Measurements from ENCODE around the gene SULT4A1. TPM values are rescaled to one million over a fixed set of nuclear protein-coding genes. Genes with fewer than 3 reads are reported as not detected.

SULT4A1 gene, protein sequence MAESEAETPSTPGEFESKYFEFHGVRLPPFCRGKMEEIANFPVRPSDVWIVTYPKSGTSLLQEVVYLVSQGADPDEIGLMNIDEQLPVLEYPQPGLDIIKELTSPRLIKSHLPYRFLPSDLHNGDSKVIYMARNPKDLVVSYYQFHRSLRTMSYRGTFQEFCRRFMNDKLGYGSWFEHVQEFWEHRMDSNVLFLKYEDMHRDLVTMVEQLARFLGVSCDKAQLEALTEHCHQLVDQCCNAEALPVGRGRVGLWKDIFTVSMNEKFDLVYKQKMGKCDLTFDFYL
- total RNA-seq, result not detected

DNA sequence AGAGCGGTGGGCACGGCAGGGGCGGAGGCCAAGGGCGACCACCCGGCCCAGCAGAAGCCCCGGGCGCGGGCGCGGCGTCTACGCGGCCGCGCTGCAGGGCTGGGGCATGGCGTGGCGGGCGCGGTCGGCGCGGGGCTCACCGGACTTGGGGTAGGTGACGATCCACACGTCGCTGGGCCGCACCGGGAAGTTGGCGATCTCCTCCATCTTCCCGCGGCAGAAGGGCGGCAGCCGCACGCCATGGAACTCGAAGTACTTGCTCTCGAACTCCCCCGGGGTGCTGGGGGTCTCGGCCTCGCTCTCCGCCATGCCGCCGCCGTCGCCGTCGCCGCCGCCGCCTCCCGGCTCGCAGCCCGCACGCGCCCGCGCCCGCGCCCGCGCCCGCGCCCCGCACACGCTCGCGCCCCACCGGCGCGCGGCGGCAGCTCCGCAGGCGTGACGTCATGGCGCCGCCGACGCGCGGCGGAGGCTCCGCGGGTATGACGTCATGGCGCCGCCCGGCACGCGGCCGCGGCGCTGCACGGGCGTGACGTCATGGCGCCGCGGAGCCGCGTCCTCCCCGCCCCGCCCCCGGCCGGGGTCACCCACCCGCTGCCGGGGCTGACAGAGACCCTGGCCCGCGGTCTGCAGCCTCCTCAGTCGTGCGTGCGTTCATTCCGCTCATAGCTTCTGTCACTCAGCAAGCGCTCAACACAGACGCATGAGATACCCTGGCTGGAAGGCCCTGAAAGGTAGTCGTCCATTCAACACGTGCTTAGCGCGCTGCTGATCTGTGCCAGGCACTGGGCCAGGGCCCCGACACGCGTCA is at the start of gene SULT4A1:
TSS of gene SULT4A1 (minus strand) at position 440 of the 808 bp plus-strand sequence. CDS start at position 309, 131 bp downstream.

DNA sequence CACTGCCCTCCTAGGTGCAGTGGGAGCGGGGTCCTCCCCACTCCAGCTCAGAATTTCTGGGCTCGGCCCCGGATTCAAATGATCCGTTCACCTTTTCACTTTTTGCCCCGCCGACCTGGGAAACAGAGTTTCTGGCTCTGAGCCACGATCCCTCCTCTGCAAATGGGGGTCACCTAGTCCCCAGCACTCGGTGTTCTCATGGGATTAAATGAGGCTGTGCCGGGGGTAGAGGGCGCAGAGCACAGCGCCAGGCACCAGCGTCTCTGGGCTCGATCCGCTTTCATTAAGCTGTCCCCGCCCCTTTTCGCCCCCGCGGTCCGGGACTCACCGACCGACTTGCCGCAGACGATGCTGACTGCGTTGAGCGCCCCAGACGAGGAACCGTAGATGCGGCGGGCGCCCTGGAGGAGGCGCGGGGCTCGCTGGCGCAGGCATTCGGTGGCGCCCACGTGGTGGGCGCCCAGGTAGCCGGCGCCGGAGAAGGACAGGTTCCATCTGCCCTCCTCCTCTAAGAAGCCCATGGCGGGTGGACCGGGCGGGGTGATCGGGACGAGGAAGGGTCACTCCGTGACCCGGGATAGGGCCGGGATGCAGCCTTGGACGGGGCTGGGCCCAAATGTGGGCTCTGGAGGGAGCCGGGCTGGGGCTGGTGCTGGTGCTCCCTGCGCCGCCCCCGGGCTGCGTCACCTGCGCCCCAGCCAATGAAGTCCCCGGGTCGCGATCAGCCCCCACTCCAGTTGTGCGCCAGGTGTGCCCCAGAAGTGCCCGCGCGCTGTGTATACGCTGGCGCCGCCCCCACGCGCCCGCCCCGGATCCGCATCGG is 29.3 kb upstream of the SULT4A1 start, which contains the start of gene PNPLA5:
TSS of gene PNPLA5 (minus strand) at position 654 of the 823 bp plus-strand sequence. CDS start at position 521, 133 bp downstream.

DNA sequence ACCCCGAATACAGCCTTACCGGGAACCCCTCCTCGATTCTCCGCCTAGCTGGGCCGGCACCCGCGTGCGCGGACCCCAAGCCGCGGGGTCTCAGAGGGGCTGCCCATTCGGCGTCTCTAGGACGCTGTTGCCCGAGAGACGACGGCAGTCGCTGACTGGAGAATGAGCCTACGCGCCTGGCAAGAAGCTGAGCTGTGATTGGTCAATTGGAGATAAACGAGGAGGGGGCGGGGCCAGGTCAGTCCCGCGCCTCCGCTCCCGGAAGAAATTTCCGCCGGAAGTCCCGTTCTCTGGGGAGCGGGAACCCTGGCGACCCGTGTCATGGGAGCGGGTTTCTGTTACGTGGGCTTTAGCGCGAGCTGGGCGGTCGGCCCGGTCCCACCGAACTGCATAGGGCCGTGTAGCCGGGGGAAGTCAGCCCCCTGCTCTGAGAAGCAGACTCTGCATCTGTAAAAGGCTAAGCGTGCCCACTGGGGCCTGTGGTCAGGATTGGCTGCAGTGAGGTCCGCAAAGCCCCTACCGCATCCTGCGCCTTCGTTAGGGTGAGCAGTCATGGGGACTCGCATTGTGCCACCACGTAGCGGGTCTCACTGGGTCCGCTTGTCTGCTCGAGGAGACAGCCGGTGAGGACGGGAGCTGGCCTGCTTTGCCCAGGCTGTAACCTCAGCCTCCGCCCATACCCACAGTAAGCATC is 50.0 kb downstream of the SULT4A1 start, which contains the start of gene EFCAB6:
TSS of gene EFCAB6 (minus strand) at position 157 of the 694 bp plus-strand sequence. CDS start 29,987 bp downstream, outside the sequence.

Small RNAs within 50 kb of the gene (small RNA-seq; reads per million reads assigned to genes)
- 0 reads per million in 2 donors for gene HMGN2P9

Other genes with a start within 250 kb of the SULT4A1 start
- gene EFCAB6, start 50.2 kb downstream of the SULT4A1 start, total RNA-seq, result 1 to 10 TPM in 1 of 2 donors, under 1 TPM in 1; 0.33 to 1.0 TPM
- not detected for gene PNPLA5, start 29.5 kb upstream of the SULT4A1 start, total RNA-seq
- gene PNPLA3, start 61.3 kb upstream of the SULT4A1 start, total RNA-seq, result 10 to 100 TPM; 17.2 to 21.3 TPM
- gene SAMM50, start 92.9 kb upstream of the SULT4A1 start, total RNA-seq, result 10 to 100 TPM; 52.7 to 61.6 TPM
- 100 to 1,000 TPM in 1 of 2 donors, 10 to 100 TPM in 1; 95.3 to 104 TPM for gene PARVB, start 161.8 kb upstream of the SULT4A1 start, total RNA-seq

Data from melanocyte of skin (primary cell).